ENCODE results near the gene STIM2. TPM values are rescaled to one million over a fixed set of nuclear protein-coding genes. Genes with fewer than 3 reads are reported as not detected.

Gene STIM2
- total RNA-seq, 2 donors from 2014 or later, result 20.7 to 30.3 TPM

GRCh38 chr4:26912810-26913209 is 52.2 kb downstream of the STIM2 start:
- no peaks in the 10 kb centered on the region for H3K27me3 ChIP-seq
- no peaks in the 10 kb centered on the region for H3K36me3 ChIP-seq
- H3K9me3 ChIP-seq, result no peaks in the 10 kb centered on the region
- DNase-seq, result no peak
- no peaks in the 10 kb centered on the region for H3K4me1 ChIP-seq
- H3K4me3 ChIP-seq, result no peak overlapping the region
- H3K27ac ChIP-seq, result no peak overlapping the region
- TF ChIP-seq, protein P1, sequence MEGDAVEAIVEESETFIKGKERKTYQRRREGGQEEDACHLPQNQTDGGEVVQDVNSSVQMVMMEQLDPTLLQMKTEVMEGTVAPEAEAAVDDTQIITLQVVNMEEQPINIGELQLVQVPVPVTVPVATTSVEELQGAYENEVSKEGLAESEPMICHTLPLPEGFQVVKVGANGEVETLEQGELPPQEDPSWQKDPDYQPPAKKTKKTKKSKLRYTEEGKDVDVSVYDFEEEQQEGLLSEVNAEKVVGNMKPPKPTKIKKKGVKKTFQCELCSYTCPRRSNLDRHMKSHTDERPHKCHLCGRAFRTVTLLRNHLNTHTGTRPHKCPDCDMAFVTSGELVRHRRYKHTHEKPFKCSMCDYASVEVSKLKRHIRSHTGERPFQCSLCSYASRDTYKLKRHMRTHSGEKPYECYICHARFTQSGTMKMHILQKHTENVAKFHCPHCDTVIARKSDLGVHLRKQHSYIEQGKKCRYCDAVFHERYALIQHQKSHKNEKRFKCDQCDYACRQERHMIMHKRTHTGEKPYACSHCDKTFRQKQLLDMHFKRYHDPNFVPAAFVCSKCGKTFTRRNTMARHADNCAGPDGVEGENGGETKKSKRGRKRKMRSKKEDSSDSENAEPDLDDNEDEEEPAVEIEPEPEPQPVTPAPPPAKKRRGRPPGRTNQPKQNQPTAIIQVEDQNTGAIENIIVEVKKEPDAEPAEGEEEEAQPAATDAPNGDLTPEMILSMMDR (IDR thresholded peaks at IDR 0.05), result no peak
- intact Hi-C loops (cut with DNase I), result no loop called here
- H3K9ac ChIP-seq (ENCODE audit: low read depth in 2 of 2, low read length in 2 of 2), result no peak overlapping the region

DNA sequence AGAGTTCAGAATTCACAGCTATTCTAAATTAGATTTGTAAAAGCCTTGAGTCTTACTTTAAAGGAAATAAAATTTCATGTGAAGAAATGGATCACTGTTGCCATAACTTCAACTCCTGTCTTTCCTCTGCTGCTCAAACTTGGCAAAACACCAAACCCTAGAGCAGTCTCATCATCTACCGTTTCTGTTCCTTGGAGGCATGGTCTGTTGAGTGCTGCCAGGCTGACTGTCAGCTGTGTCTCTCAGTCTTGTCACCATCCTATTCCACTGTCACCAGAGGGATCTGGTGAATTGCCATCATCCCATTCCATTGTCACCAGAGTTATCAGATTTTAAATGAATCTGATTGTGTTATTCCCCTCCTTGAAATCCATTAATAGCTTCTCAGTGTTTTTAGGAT is 55.6 kb downstream of the STIM2 start:
- TF ChIP-seq, protein P1 (IDR thresholded peaks at IDR 0.05), result no peak
- no peak overlapping the region for H3K27ac ChIP-seq
- no peaks in the 10 kb centered on the region for H3K4me1 ChIP-seq
- intact Hi-C loops (cut with DNase I), result no loop called here
- no peaks in the 10 kb centered on the region for H3K27me3 ChIP-seq
- H3K36me3 ChIP-seq, result no peaks in the 10 kb centered on the region
- H3K4me3 ChIP-seq, result no peak overlapping the region
- H3K9ac ChIP-seq (ENCODE audit: low read depth in 2 of 2, low read length in 2 of 2), result no peak overlapping the region
- DNase-seq, result no peak
- no peaks in the 10 kb centered on the region for H3K9me3 ChIP-seq

- H3K27me3 ChIP-seq, result no peaks in the 10 kb centered on the region
Observed at GRCh38 chr4:26930964-26931363, 70.3 kb downstream of the STIM2 start.

GRCh38 chr4:26931451-26931850 is 70.8 kb downstream of the STIM2 start:
- DNase-seq, result no peak
- Histone ChIP-seq H3K36me3 (no peaks in the 10 kb centered on the region), H3K4me3 (no peak overlapping the region), H3K9ac (ENCODE audit: low read depth in 2 of 2, low read length in 2 of 2) (no peak overlapping the region), H3K4me1 (no peaks in the 10 kb centered on the region), H3K9me3 (no peaks in the 10 kb centered on the region), H3K27me3 (no peaks in the 10 kb centered on the region), H3K27ac (no peak overlapping the region)
- TF ChIP-seq, protein P1 (IDR thresholded peaks at IDR 0.05), result no peak
- intact Hi-C loops (cut with DNase I), result no loop called here

More at GRCh38 chr4:26930964-26931363, 70.3 kb downstream of the STIM2 start:
- intact Hi-C loops (cut with DNase I), result no loop called here
- Histone ChIP-seq H3K36me3 (no peaks in the 10 kb centered on the region), H3K4me1 (no peaks in the 10 kb centered on the region), H3K4me3 (no peak overlapping the region), H3K9me3 (no peaks in the 10 kb centered on the region), H3K9ac (ENCODE audit: low read depth in 2 of 2, low read length in 2 of 2) (no peak overlapping the region), H3K27ac (no peak overlapping the region)
- TF ChIP-seq, protein P1 (IDR thresholded peaks at IDR 0.05), result no peak
- DNase-seq, result no peak

GRCh38 chr4:26931966-26932365 is 71.3 kb downstream of the STIM2 start:
- Histone ChIP-seq H3K36me3 (no peaks in the 10 kb centered on the region), H3K9ac (ENCODE audit: low read depth in 2 of 2, low read length in 2 of 2) (no peak overlapping the region), H3K27ac (no peak overlapping the region), H3K4me1 (no peaks in the 10 kb centered on the region), H3K27me3 (no peaks in the 10 kb centered on the region), H3K9me3 (no peaks in the 10 kb centered on the region), H3K4me3 (no peak overlapping the region)
- DNase-seq, result no peak
- TF ChIP-seq, protein P1 (IDR thresholded peaks at IDR 0.05), result no peak
- intact Hi-C loops (cut with DNase I), result no loop called here

- Histone ChIP-seq H3K9me3 (no peaks in the 10 kb centered on the region), H3K27ac (no peak overlapping the region)
- TF ChIP-seq, protein P1 (IDR thresholded peaks at IDR 0.05), result no peak
Observed at GRCh38 chr4:26935397-26935796, 74.8 kb downstream of the STIM2 start.

More at GRCh38 chr4:26935397-26935796, 74.8 kb downstream of the STIM2 start:
- Histone ChIP-seq H3K9ac (ENCODE audit: low read depth in 2 of 2, low read length in 2 of 2) (no peak overlapping the region), H3K27me3 (no peaks in the 10 kb centered on the region), H3K4me3 (no peak overlapping the region), H3K36me3 (no peaks in the 10 kb centered on the region), H3K4me1 (peaks cover 2% of the 10 kb centered on the region)
- DNase-seq, result no peak
- intact Hi-C loops (cut with DNase I), result no loop called here

Measured in colonic mucosa (tissue), 4 donors.